ENCODE measurements around the gene B3GNT8.
"Not testable (repeated sequence)": the region's sequence is repeated elsewhere in the genome, so short reads cannot be mapped to it uniquely, and the experiment has no call there.

Gene B3GNT8

GRCh38 chr19:41384351-41384750, 42.8 kb downstream of the B3GNT8 start:
- DNase-seq: no peak

- DNase-seq: not testable (repeated sequence)
These were observed 45.6 kb downstream of the B3GNT8 start for GRCh38 chr19:41381536-41381935.

- no peak for DNase-seq
These were observed 49.0 kb downstream of the B3GNT8 start for GRCh38 chr19:41377977-41378709.

GRCh38 chr19:41376998-41377365, 50.2 kb downstream of the B3GNT8 start:
- no peak for DNase-seq

GRCh38 chr19:41376241-41376997, 50.8 kb downstream of the B3GNT8 start, which contains the start of gene TMEM91:
TSS of gene TMEM91 (plus strand) at chr19:41376533. CDS start at chr19:41378310, 1,777 bp downstream.
- DNase-seq: no peak

Measured in right forelimb (tissue), 1 donor.